Measurements from ENCODE around the gene PLAAT4. TPM values are rescaled to one million over a fixed set of nuclear protein-coding genes. Genes with fewer than 3 reads are reported as not detected.

Gene PLAAT4
- total and polyA plus RNA-seq, 10 of the 15 experiments (the other 5 are each of a cell fraction or from before 2014, with no cell fraction given), result 6.0 to 34.3 (median 12.4) TPM

DNA sequence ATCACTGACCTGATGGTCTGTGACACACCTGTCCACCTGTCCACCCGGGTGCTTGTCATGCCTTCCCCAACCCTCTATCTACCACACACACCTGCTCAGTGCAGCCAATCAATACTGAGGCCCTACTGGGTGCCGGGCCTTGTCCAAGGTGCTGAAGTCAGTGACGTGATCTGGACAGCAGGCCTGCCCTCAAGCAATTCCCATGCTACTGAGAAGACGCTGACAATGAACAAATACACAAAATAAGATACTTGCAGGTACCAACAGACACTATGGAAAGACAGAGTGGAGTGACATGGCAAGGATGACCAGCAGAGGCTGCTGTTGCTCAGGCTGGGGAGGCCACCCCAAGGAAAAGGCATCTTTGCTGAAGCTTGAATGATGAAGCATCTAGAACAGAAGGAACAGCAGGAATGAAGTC lies 56.4 kb downstream of the PLAAT4 start (continued):
- TF ChIP-seq, protein P1, sequence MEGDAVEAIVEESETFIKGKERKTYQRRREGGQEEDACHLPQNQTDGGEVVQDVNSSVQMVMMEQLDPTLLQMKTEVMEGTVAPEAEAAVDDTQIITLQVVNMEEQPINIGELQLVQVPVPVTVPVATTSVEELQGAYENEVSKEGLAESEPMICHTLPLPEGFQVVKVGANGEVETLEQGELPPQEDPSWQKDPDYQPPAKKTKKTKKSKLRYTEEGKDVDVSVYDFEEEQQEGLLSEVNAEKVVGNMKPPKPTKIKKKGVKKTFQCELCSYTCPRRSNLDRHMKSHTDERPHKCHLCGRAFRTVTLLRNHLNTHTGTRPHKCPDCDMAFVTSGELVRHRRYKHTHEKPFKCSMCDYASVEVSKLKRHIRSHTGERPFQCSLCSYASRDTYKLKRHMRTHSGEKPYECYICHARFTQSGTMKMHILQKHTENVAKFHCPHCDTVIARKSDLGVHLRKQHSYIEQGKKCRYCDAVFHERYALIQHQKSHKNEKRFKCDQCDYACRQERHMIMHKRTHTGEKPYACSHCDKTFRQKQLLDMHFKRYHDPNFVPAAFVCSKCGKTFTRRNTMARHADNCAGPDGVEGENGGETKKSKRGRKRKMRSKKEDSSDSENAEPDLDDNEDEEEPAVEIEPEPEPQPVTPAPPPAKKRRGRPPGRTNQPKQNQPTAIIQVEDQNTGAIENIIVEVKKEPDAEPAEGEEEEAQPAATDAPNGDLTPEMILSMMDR (IDR thresholded peaks at IDR 0.05 in 2 of 3, conservative IDR thresholded peaks at IDR 0.05 in 1 of 3; ENCODE audit: control insufficient read depth in 2 of 3, extremely low read depth in 1 of 3, insufficient read depth in 1 of 3, low read depth in 3 of 3, low read length in 3 of 3), result peak; percentile 66 to 79 (median 75)
- TF ChIP-seq BRCA1 (IDR thresholded peaks at IDR 0.05; ENCODE audit: low read depth, low read length), result no peak

DNA sequence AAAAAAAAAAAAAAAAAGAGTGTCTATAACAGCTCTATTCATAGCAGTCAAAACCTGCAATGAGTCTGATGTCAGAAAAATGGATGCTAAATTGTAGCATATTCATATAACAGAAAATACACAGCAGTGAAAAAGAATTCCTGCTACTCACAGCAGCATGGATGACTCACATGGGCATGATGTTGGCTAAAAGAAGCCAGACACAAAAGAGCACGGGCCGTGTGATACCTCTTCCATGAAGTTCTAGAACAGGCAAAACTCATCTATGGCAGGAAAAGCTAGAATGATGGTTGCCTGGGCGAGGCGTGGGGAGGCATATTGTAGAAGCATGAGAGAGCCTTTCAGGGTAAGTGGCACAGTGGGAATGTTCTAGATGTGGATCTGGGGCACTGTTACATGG lies 58.7 kb downstream of the PLAAT4 start:
- ChIA-PET POLR2A (interaction anchor here (0.6 kb wide), 1 partner anchor 49 kb away, joined by 6 read pairs; no protein-coding TSS in a partner anchor), RAD21 (ENCODE audit: unreplicated experiment) (no interaction called here), SMC1A (ENCODE audit: uncharacterized antibody, unreplicated experiment) (interaction anchor here (1.1 to 1.5 kb wide), 2 partner anchors 42 to 143 kb away, joined by 3 to 4 read pairs; no protein-coding TSS in a partner anchor), CTCF (interaction anchor here (4.6 kb wide), 1 partner anchor 41 kb away, joined by 22 read pairs; no protein-coding TSS in a partner anchor)
- 62% methylated on average over 4 of the region's 4 CpGs for WGBS (ENCODE audit: insufficient coverage, insufficient replicate concordance, low lambda C conversion rate, missing lambda C conversion rate)
- no peaks in the 10 kb centered on the region for H3K27me3 ChIP-seq (replicated peaks in 1 of 2; ENCODE audit: control insufficient read depth in 2 of 2, insufficient read depth in 2 of 2, low read length in 1 of 2)
- no peak overlapping the region for H3K4me2 ChIP-seq (ENCODE audit: control insufficient read depth, insufficient read depth)
- FAIRE-seq, result no peak
- no peak for DNase-seq (ENCODE audit: low read depth, low spot score)
- H3K9ac ChIP-seq (ENCODE audit: control insufficient read depth, insufficient read depth, low read length), result no peak overlapping the region
- H4K20me1 ChIP-seq (ENCODE audit: control insufficient read depth, insufficient read depth), result no peaks in the 10 kb centered on the region
- no peaks in the 10 kb centered on the region for H3K9me3 ChIP-seq (replicated peaks; ENCODE audit: control insufficient read depth, insufficient read depth, low read length)
- BruUV-seq (replicated peaks), result no TSS peak
- H2AFZ ChIP-seq (ENCODE audit: control insufficient read depth, low read depth, low read length), result no peak overlapping the region
- in situ Hi-C loops (cut with MboI), result no loop called here
- no peaks in the 10 kb centered on the region for H3K4me1 ChIP-seq (ENCODE audit: control insufficient read depth, insufficient read depth, low read length)
- H3K79me2 ChIP-seq (ENCODE audit: control insufficient read depth, insufficient read depth, low read length), result no peaks in the 10 kb centered on the region
- TF ChIP-seq, protein P2, sequence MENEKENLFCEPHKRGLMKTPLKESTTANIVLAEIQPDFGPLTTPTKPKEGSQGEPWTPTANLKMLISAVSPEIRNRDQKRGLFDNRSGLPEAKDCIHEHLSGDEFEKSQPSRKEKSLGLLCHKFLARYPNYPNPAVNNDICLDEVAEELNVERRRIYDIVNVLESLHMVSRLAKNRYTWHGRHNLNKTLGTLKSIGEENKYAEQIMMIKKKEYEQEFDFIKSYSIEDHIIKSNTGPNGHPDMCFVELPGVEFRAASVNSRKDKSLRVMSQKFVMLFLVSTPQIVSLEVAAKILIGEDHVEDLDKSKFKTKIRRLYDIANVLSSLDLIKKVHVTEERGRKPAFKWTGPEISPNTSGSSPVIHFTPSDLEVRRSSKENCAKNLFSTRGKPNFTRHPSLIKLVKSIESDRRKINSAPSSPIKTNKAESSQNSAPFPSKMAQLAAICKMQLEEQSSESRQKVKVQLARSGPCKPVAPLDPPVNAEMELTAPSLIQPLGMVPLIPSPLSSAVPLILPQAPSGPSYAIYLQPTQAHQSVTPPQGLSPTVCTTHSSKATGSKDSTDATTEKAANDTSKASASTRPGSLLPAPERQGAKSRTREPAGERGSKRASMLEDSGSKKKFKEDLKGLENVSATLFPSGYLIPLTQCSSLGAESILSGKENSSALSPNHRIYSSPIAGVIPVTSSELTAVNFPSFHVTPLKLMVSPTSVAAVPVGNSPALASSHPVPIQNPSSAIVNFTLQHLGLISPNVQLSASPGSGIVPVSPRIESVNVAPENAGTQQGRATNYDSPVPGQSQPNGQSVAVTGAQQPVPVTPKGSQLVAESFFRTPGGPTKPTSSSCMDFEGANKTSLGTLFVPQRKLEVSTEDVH (IDR thresholded peaks at IDR 0.05; ENCODE audit: low read depth, partially characterized antibody), result no peak
- no peak for TF ChIP-seq CHD4 (IDR thresholded peaks at IDR 0.05)
- no peak for TF ChIP-seq BMI1 (IDR thresholded peaks at IDR 0.05; ENCODE audit: borderline replicate concordance)
- no peak for TF ChIP-seq PAX5 (IDR thresholded peaks at IDR 0.05; ENCODE audit: borderline replicate concordance, low read depth, low read length)
- TF ChIP-seq LARP7 (IDR thresholded peaks at IDR 0.05), result no peak
- TF ChIP-seq, protein P3, sequence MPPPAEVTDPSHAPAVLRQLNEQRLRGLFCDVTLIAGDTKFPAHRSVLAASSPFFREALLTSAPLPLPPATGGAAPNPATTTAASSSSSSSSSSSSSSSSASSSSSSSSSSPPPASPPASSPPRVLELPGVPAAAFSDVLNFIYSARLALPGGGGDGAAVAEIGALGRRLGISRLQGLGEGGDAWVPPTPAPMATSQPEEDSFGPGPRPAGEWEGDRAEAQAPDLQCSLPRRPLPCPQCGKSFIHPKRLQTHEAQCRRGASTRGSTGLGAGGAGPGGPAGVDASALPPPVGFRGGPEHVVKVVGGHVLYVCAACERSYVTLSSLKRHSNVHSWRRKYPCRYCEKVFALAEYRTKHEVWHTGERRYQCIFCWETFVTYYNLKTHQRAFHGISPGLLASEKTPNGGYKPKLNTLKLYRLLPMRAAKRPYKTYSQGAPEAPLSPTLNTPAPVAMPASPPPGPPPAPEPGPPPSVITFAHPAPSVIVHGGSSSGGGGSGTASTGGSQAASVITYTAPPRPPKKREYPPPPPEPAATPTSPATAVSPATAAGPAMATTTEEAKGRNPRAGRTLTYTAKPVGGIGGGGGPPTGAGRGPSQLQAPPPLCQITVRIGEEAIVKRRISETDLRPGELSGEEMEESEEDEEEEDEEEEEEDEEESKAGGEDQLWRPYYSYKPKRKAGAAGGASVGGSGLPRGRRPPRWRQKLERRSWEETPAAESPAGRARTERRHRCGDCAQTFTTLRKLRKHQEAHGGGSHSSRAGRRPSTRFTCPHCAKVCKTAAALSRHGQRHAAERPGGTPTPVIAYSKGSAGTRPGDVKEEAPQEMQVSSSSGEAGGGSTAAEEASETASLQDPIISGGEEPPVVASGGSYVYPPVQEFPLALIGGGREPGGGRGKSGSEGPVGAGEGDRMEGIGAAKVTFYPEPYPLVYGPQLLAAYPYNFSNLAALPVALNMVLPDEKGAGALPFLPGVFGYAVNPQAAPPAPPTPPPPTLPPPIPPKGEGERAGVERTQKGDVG (CRISPR knock-in tag; IDR thresholded peaks at IDR 0.05), result no peak
- no peak for TF ChIP-seq POLR2A (IDR thresholded peaks at IDR 0.05; ENCODE audit: low read depth, low read length)
- no peak for ATAC-seq
- H3K4me3 ChIP-seq, result no peak overlapping the region
- intact Hi-C loops (cut with micrococcal nuclease; ENCODE audit: unreplicated experiment), result no loop called here
- no peak overlapping the region for H3K27ac ChIP-seq (ENCODE audit: control insufficient read depth, insufficient read depth)
- H3K36me3 ChIP-seq (ENCODE audit: control insufficient read depth in 2 of 2, insufficient read depth in 2 of 2, low read length in 1 of 2), result no peaks in the 10 kb centered on the region; a peak in 1 of 4 replicates
